Muscle layer of colon (tissue), 2 donors: ENCODE results near the gene DCLK1.

Source experiments
- H3K27ac ChIP-seq: one replicate; pipeline ENCODE4 v1.7.0; 2013; ENCODE audit warnings: low read depth, mild to moderate bottlenecking, low read length, moderate library complexity
- H3K27me3 ChIP-seq, 2 donors: one replicate each; pipeline ENCODE4 v1.7.0; 2013; ENCODE audit warnings: low read length in 2 of 2, mild to moderate bottlenecking in 2 of 2; ENCODE audit not compliant: insufficient read depth in 2 of 2, control insufficient read depth in 1 of 2
- H3K36me3 ChIP-seq: one replicate; pipeline ENCODE4 v1.7.0; 2013; ENCODE audit warnings: mild to moderate bottlenecking, low read length; ENCODE audit not compliant: insufficient read depth
- H3K4me1 ChIP-seq: one replicate; pipeline ENCODE4 v1.7.0; 2013; ENCODE audit warnings: mild to moderate bottlenecking, low read length; ENCODE audit not compliant: insufficient read depth
- H3K4me3 ChIP-seq, 2 donors: one replicate each; pipeline ENCODE4 v1.7.0; 2013; ENCODE audit warnings: low read length in 2 of 2, low read depth in 1 of 2, mild to moderate bottlenecking in 1 of 2, moderate library complexity in 1 of 2
- H3K9ac ChIP-seq: one replicate; pipeline ENCODE4 v1.7.0; 2013; ENCODE audit warnings: low read length
- H3K9me3 ChIP-seq: one replicate; pipeline ENCODE4 v1.7.0; 2013; ENCODE audit warnings: mild to moderate bottlenecking, low read length
- donor health status: abdominal sarcoma.
- donor health status: Adenocarcinoma of cecum.

The DCLK1 gene

DNA sequence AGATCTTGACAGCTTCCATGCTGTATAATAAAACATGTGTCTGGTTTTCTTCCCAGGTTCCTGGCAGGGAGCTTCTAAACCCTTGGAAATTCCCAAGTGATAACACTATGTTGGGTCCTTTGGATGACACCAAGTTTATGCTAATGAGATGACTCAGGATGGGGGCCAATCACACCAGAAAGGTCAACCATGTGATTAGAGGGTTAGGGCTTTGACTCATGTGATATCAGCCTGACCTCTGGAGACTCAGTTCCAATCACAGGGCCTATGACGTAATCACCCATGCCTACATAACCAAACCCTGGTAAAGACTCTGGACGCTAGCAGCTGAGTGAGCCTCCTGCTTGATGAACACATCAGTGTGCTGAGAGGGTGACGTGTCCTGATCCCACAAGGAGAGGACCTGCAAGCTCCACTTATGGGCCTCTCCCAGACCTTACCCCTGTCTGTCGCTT, 203.6 kb downstream of the DCLK1 start:
- Histone ChIP-seq H3K9ac (no peak overlapping the region), H3K4me1 (peaks cover 14% of the 10 kb centered on the region), H3K27ac (peak overlapping the region; percentile 14), H3K36me3 (no peaks in the 10 kb centered on the region), H3K27me3 (no peaks in the 10 kb centered on the region), H3K4me3 (no peak overlapping the region), H3K9me3 (no peaks in the 10 kb centered on the region)

GRCh38 chr13:35926859-35927530, 204.2 kb downstream of the DCLK1 start:
- peaks cover 14% of the 10 kb centered on the region for H3K4me1 ChIP-seq
- H3K36me3 ChIP-seq, result no peaks in the 10 kb centered on the region

DNA sequence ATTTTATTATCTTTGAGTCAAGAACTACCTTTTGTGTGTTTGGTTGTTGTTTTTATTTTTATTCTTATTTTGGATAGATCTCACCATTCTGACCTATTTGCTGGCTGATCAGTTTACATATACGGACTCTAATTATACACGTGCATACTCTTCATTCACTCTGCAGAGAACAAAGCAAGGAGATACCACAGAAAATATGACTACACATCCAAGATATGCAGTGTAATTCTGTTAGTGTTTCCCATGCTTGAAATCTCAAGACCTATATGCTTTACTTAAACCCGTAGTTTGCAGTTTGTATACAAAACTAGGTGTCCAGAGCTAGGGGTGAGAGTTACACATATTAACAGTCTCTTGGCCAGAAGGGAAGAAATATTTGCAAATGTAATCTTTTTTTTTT, 205.5 kb downstream of the DCLK1 start:
- H3K4me1 ChIP-seq, result peaks cover 14% of the 10 kb centered on the region
- no peaks in the 10 kb centered on the region for H3K27me3 ChIP-seq
- H3K9ac ChIP-seq, result no peak overlapping the region
- H3K36me3 ChIP-seq, result no peaks in the 10 kb centered on the region
- no peaks in the 10 kb centered on the region for H3K9me3 ChIP-seq
- no peak overlapping the region for H3K4me3 ChIP-seq
- H3K27ac ChIP-seq, result no peak overlapping the region

More at GRCh38 chr13:35926859-35927530, 204.2 kb downstream of the DCLK1 start:
- Histone ChIP-seq H3K9ac (no peak overlapping the region), H3K9me3 (no peaks in the 10 kb centered on the region), H3K27ac (no peak overlapping the region), H3K4me3 (no peak overlapping the region), H3K27me3 (no peaks in the 10 kb centered on the region)

GRCh38 chr13:35923347-35923746, 207.8 kb downstream of the DCLK1 start:
- H3K36me3 ChIP-seq, result no peaks in the 10 kb centered on the region
- no peak overlapping the region for H3K4me3 ChIP-seq
- no peaks in the 10 kb centered on the region for H3K27me3 ChIP-seq
- peaks cover 14% of the 10 kb centered on the region for H3K4me1 ChIP-seq
- no peak overlapping the region for H3K9ac ChIP-seq
- H3K27ac ChIP-seq, result no peak overlapping the region
- H3K9me3 ChIP-seq, result no peaks in the 10 kb centered on the region

DNA sequence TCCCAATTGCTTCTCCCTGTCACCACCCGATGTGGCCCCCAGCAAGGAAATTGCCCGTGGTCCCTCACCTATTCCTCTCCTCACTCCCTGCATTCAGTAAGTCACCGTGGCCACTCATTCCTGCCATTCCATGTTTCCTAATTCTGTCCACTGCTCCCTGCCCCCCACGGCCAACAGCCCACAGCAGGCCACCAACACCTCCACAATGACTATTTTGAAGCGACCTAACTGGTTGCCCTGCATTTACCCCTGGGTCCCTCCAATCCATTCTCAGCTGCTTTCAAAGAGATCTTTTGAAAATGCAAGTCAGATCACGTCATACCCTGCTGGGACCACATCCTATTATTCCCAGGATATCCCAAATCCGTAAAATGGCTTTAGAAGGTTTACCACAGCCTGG, 210.4 kb downstream of the DCLK1 start:
- Histone ChIP-seq H3K36me3 (no peaks in the 10 kb centered on the region), H3K27ac (no peak overlapping the region), H3K9me3 (no peaks in the 10 kb centered on the region), H3K4me3 (no peak overlapping the region), H3K27me3 (no peaks in the 10 kb centered on the region), H3K9ac (no peak overlapping the region), H3K4me1 (no peaks in the 10 kb centered on the region)

DNA sequence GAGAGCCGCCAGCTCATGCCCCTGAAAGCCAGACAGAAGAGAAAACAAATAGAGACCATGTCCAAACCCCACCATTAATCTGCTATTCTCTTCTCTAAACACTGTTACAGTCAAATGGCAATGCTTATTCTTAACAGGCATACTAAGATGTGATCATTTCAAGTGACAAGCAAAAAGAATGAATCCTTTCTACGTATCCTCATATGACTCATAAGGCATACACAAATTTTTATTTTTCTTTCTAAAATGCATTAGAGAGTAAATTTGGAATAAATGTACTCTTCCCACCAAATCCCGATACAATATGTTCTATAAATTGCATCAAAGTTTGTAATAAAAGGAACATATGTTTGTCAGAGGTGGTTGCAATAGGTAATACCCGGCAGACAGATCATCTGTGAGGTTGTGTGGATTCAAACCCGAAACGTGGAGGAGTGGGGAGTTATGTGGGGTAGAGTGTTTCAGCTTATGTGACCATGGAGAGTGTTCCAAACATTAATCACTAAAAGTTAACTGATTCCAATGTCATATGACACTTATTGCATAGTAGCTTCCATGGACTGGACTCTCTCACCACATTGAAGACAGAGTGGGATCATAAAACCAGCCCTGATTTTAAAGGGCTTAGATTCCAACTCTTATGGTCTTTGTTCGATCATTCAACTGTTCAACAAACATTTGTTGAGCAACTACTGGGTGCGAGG, 213.1 kb downstream of the DCLK1 start:
- Histone ChIP-seq H3K27ac (no peak overlapping the region), H3K27me3 (no peaks in the 10 kb centered on the region), H3K4me3 (no peak overlapping the region), H3K9me3 (no peaks in the 10 kb centered on the region), H3K4me1 (no peaks in the 10 kb centered on the region), H3K9ac (no peak overlapping the region), H3K36me3 (no peaks in the 10 kb centered on the region)

GRCh38 chr13:35917252-35917941, 213.8 kb downstream of the DCLK1 start:
- Histone ChIP-seq H3K36me3 (no peaks in the 10 kb centered on the region), H3K27ac (no peak overlapping the region), H3K4me1 (no peaks in the 10 kb centered on the region), H3K9me3 (no peaks in the 10 kb centered on the region), H3K9ac (no peak overlapping the region), H3K4me3 (no peak overlapping the region), H3K27me3 (no peaks in the 10 kb centered on the region)

DNA sequence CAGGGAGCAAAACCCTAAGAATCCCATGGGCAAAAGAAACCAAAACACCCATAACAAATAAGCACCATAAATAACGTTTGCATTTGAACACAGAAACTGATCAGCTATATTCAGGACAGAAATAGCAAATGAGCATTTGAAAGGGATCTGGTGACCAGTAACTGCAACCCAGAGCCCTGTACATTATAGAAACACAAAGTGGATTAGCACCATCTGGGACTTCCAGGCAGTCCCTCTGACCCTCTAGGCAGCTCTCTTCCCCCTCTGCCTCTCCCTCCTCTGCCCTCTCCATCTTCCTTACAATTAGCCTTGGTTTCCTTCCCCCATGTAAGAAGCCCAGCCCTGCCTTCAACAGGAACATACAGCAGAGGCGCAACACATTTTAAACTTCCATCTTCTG, 215.0 kb downstream of the DCLK1 start:
- Histone ChIP-seq H3K9me3 (no peaks in the 10 kb centered on the region), H3K27ac (no peak overlapping the region), H3K36me3 (no peaks in the 10 kb centered on the region), H3K4me3 (no peak overlapping the region), H3K27me3 (no peaks in the 10 kb centered on the region), H3K4me1 (no peaks in the 10 kb centered on the region), H3K9ac (no peak overlapping the region)

- Histone ChIP-seq H3K27me3 (no peaks in the 10 kb centered on the region), H3K9ac (no peak overlapping the region), H3K9me3 (no peaks in the 10 kb centered on the region), H3K4me1 (no peaks in the 10 kb centered on the region), H3K4me3 (no peak overlapping the region), H3K36me3 (no peaks in the 10 kb centered on the region), H3K27ac (no peak overlapping the region)
Observed at GRCh38 chr13:35914662-35915061, 216.5 kb downstream of the DCLK1 start.

GRCh38 chr13:35912841-35913240, 218.3 kb downstream of the DCLK1 start:
- H3K9ac ChIP-seq, result no peak overlapping the region
- H3K9me3 ChIP-seq, result no peaks in the 10 kb centered on the region
- no peak overlapping the region for H3K4me3 ChIP-seq
- no peaks in the 10 kb centered on the region for H3K36me3 ChIP-seq
- H3K27ac ChIP-seq, result no peak overlapping the region
- no peaks in the 10 kb centered on the region for H3K4me1 ChIP-seq
- no peaks in the 10 kb centered on the region for H3K27me3 ChIP-seq

- Histone ChIP-seq H3K9ac (no peak overlapping the region), H3K4me3 (no peak overlapping the region), H3K27ac (no peak overlapping the region), H3K27me3 (no peaks in the 10 kb centered on the region), H3K36me3 (no peaks in the 10 kb centered on the region), H3K9me3 (no peaks in the 10 kb centered on the region), H3K4me1 (no peaks in the 10 kb centered on the region)
Observed at GRCh38 chr13:35909837-35910540, 221.2 kb downstream of the DCLK1 start.
